ENCODE data around the gene CFAP74. TPM values are rescaled to one million over a fixed set of nuclear protein-coding genes. Genes with fewer than 3 reads are reported as not detected.

CFAP74 gene
- total RNA-seq, 1 experiment from 2014 or later, result 0.28 TPM

- no peak overlapping the region for H3K56ac ChIP-seq (ENCODE audit: insufficient read length, low read depth, low read length)
- no peak overlapping the region for H3K23ac ChIP-seq (ENCODE audit: insufficient read length, low read depth, low read length)
- no peak overlapping the region for H4K91ac ChIP-seq (ENCODE audit: insufficient read length, low read depth, low read length)
- H3K4me2 ChIP-seq (ENCODE audit: insufficient read depth, insufficient read length, low read length), result no peak overlapping the region
- no peaks in the 10 kb centered on the region for H3K4me1 ChIP-seq (ENCODE audit: insufficient read depth, low read length)
- H3K4me1 Mint-ChIP-seq, result peaks cover 0 to 5% of the 10 kb centered on the region in 2 experiments; a peak in 2 of 4 replicates
- H2BK120ac ChIP-seq (ENCODE audit: low read depth, low read length, poor library complexity, severe bottlenecking), result no peak overlapping the region
- no peak overlapping the region for H4K8ac ChIP-seq (replicated peaks; ENCODE audit: insufficient read length, low read depth, low read length)
- no peak overlapping the region for H3K18ac ChIP-seq (ENCODE audit: insufficient read length, low read depth, low read length)
- H2BK12ac ChIP-seq (ENCODE audit: insufficient read length, low read depth, low read length), result no peak overlapping the region
- H3K23me2 ChIP-seq (ENCODE audit: insufficient read length, low read depth, low read length, poor library complexity, severe bottlenecking), result no peaks in the 10 kb centered on the region
- no peaks in the 10 kb centered on the region for H3K9me3 ChIP-seq (ENCODE audit: control insufficient read depth, low read depth, low read length)
- H3K9me3 Mint-ChIP-seq, result no peaks in the 10 kb centered on the region
- H2AK5ac ChIP-seq (ENCODE audit: insufficient read length, low read length), result no peak overlapping the region
- H4K5ac ChIP-seq (ENCODE audit: insufficient read length, low read depth, low read length), result no peak overlapping the region
- WGBS (ENCODE audit: extremely low coverage, insufficient read length, low lambda C conversion rate), result no CpG with 5 or more reads among the region's 46 CpGs
- no peak overlapping the region for H3K4ac ChIP-seq (ENCODE audit: low read depth, low read length)
- DNase-seq, result no peak
- no peak overlapping the region for H3K4me3 Mint-ChIP-seq
- no peaks in the 10 kb centered on the region for H3K79me2 ChIP-seq (ENCODE audit: insufficient read depth, low read length)
- H3K27me3 ChIP-seq (ENCODE audit: insufficient read depth, low read length), result no peaks in the 10 kb centered on the region
- no peaks in the 10 kb centered on the region for H4K20me1 ChIP-seq (ENCODE audit: control insufficient read depth, insufficient read depth, insufficient read length)
- H2BK20ac ChIP-seq (ENCODE audit: low read depth, low read length, poor library complexity, severe bottlenecking), result no peak overlapping the region
- no peak overlapping the region for H2AFZ ChIP-seq (ENCODE audit: low read length)
- H3K27ac ChIP-seq (ENCODE audit: insufficient read length, low read depth, low read length), result no peak overlapping the region
- no peak overlapping the region for H3K14ac ChIP-seq (ENCODE audit: insufficient read depth, low read length)
- H3K27ac Mint-ChIP-seq, result no peak overlapping the region
- no peak overlapping the region for H2BK15ac ChIP-seq (ENCODE audit: low read depth, low read length)
- no peaks in the 10 kb centered on the region for H3K79me1 ChIP-seq (ENCODE audit: insufficient read depth, low read depth, low read length, poor library complexity, severe bottlenecking)
- no peak overlapping the region for H3K9ac ChIP-seq (ENCODE audit: extremely low read depth, insufficient read length, low read length)
- no peak overlapping the region for H2BK5ac ChIP-seq (ENCODE audit: insufficient read length, low read length)
- no peaks in the 10 kb centered on the region for H3K27me3 Mint-ChIP-seq (ENCODE audit: low read depth)
- no peak overlapping the region for H3T11ph ChIP-seq (ENCODE audit: low read length)
- no peaks in the 10 kb centered on the region for H3K36me3 Mint-ChIP-seq (ENCODE audit: insufficient read depth in 1 of 3, low read depth in 3 of 3)
- TF ChIP-seq, protein P1, sequence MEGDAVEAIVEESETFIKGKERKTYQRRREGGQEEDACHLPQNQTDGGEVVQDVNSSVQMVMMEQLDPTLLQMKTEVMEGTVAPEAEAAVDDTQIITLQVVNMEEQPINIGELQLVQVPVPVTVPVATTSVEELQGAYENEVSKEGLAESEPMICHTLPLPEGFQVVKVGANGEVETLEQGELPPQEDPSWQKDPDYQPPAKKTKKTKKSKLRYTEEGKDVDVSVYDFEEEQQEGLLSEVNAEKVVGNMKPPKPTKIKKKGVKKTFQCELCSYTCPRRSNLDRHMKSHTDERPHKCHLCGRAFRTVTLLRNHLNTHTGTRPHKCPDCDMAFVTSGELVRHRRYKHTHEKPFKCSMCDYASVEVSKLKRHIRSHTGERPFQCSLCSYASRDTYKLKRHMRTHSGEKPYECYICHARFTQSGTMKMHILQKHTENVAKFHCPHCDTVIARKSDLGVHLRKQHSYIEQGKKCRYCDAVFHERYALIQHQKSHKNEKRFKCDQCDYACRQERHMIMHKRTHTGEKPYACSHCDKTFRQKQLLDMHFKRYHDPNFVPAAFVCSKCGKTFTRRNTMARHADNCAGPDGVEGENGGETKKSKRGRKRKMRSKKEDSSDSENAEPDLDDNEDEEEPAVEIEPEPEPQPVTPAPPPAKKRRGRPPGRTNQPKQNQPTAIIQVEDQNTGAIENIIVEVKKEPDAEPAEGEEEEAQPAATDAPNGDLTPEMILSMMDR (conservative IDR thresholded peaks at IDR 0.05), result no peak
Observed at GRCh38 chr1:2027961-2028583, 24.5 kb upstream of the CFAP74 start.
